ENCODE results near the gene METTL23.

METTL23 gene, protein sequence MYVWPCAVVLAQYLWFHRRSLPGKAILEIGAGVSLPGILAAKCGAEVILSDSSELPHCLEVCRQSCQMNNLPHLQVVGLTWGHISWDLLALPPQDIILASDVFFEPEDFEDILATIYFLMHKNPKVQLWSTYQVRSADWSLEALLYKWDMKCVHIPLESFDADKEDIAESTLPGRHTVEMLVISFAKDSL

DNA sequence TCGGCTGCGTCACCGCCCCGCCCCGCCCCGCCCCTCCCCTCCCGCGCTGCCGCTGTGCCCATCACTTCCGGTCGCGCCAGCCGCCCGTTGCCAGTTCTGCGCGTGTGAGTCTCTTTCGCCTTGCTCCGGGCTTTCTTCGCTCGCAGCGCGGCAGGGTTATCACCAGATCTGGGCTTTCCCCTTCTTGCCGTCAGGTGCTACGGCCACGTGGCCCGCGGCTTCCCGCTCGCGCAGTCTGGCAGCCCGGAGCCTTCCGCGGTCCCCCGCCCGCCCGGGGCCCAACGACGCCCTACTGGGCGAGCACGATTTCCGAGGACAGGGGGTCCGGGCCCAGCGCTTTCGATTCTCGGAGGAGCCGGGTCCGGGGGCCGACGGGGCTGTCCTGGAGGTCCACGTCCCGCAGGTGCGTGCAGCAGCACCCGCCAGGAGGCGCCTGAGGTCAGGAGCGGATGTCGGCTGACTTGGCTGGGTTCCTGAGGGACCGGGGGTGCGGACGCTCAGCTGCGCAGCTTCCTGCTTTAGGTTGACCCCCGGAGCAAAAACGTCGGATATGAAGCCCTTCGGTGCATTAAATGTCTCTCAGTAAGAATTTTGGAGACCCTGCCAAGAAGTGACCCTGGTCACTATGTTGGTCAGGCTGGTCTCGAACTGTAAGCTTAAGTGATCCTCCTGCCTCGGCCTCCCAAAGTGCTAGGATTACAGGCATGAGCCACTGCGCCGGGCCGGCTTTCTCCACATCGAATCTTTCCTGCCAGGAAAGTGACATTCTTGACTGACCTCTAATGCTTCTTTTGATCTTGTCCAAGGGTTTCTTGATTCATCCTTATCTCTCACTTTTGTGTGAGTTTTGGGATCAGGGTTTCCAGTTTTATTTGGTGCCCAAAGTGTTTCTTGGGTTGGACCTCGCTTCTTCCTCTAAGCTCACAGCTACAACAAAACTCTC lies at the start of gene METTL23:
METTL23 (plus strand) TSS at position 64 of the 943 bp plus-strand sequence. CDS start 2,872 bp downstream, outside the sequence.
- peak; percentile 77 for DNase-seq (ENCODE audit: low spot score)

DNA sequence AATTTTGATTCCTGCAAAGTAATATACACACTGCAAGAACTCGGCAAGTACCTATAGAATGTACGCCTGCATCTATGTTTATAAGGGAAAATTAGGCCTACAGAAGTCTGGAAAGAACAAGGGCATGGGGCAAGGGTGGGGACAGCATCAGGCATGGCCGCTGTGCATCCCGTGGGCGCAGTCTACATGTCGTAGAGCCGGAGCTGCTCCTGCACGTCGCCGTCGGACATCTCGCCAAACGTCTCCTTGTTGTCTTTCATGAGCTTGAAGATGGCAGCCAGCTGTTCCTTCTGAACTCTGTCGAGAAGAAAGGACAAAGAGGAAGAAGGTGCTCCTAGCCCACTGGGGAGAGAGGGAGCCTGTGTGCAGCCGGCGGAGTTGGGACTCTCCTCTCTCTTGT lies 49.2 kb upstream of the METTL23 start:
- no peak for DNase-seq (ENCODE audit: low spot score)

DNA sequence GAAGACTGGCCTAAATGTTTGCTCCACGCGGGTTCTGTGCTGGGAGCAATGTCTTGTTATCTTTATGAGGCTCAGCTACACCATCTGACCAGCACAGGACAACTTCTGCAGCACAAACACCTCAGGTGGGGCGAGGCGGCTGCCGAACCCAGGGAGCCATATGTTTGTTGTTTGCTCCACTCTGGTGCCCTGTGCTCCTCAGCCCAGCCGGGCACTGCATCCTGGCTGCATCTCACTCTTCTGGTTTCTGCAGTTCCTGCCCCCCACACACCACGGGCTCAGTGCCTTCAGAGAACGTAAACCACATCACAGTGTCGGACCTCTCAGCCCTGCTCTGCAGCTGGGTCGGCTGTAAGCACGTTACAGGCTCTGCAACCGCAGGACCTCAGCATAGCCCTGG lies 48.3 kb upstream of the METTL23 start:
- no peak for DNase-seq (ENCODE audit: low spot score)

DNA sequence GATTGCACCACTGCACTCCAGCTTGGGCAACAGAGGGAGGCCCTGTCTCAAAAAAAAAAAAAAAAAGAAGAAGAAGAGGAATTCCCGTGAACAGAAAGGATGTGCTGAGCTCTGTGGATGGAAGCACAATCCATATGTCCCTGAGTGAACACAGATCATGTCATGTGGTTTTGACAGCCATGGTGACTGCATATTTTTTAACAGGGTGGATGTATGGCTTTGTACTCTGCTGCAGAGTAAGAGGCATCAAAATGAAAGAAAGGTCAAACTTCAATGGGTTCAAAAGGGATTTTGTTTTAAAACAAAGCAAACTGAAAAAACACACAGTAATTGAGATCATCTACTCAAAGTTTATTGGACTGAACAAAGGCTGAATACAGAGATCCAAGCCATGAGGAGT lies 47.4 kb upstream of the METTL23 start:
- DNase-seq (ENCODE audit: low spot score), result no peak

DNA sequence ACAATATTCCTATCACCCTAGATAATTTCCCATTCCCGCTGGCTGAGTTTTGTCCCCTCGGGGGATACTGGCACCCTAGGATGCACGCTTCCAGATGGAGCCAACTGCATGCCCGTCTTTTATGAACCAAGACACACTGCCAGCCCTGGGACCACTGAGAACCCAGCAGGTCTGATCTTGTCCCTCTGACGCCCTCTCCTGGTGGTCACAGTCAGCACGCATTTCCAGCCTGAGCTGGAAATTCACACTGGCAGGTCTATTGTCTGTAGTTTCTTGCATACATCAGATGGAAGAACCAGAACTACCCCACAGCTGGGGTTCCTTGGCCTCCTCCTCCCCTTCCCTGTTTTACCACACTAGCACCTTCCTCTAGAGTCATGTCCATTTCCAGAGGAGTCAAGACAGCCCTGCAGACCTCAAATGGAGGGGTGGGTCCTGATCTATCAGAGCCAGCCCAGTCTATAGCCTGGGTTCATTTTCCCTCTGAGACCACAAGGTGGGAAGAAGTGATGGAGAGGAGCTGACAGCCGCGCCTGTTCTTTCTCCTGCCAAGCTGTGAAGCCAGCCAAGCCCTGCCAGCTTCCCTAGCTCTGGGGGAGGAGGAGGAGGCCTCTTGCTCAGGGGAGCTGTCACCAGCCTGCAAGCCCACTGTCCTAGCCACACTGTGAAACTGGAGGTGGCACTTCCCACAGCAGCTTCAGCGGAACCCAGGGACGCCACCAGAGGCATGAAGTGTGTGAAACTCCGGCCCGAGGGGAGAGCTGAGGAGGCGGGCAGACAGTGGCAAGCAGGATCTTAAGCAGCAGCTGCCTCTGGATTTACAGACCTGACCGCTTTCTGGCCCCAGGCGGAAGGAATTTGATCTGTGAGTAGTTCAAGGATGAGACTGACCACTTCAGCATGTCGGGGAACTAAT lies 45.2 kb upstream of the METTL23 start:
- DNase-seq (ENCODE audit: low spot score), result peak; percentile 84

DNA sequence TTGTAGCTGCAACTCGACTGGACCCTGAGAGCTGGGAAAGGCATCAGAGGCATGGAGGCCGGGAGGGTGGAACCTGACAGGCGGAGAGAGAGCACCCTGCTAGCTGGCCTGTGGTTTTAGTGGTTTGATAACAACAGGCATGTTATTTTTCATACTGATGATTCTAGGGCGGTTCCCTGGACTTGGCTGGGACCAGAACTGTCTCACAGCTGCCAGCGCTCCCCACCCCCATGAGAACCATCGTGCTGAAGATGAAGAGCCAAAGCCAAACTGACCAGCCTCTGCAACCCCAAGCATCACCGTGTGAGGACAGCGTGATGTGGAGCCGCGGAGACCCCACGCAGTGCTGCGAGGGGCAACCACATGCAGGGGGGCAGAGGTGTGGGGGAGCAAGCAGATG lies 44.3 kb upstream of the METTL23 start:
- DNase-seq (ENCODE audit: low spot score), result no peak

DNA sequence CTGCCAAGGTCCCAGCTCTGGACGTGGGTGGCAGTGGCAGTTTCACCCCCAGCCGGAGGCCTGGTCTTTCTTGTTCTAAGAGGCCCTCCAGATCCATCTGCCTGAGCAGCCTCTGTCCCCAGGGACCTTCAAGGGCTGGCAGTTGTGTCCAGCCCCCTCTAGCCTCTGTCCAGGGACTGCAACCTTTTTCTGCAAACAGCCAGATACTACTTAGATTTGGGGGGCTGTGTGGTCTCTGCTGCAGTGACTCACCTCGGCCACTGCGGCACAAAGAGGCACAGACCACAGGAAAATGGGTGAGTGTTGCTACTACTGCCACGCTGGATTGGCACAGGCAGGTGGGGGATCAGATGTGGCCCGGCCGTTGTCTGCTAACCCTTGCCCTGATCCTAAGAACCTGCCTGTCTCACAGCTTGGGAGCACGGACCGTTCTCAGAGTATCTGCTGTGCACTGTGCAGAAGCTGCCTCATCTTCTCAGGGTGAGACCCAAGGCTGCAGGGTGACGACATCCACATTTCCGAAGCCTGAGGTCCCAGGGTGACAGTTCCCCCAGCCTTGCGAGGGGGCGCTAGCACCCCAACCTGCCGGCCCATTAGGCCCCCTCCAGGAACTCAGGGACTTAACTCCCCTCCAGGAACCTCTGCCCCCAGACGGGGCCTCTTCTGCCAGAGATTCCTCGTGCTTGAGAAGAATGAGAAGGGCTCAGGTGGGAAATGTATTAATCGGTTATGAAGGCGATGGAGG lies 43.5 kb upstream of the METTL23 start:
- peak; percentile 61 for DNase-seq (ENCODE audit: low spot score)

DNA sequence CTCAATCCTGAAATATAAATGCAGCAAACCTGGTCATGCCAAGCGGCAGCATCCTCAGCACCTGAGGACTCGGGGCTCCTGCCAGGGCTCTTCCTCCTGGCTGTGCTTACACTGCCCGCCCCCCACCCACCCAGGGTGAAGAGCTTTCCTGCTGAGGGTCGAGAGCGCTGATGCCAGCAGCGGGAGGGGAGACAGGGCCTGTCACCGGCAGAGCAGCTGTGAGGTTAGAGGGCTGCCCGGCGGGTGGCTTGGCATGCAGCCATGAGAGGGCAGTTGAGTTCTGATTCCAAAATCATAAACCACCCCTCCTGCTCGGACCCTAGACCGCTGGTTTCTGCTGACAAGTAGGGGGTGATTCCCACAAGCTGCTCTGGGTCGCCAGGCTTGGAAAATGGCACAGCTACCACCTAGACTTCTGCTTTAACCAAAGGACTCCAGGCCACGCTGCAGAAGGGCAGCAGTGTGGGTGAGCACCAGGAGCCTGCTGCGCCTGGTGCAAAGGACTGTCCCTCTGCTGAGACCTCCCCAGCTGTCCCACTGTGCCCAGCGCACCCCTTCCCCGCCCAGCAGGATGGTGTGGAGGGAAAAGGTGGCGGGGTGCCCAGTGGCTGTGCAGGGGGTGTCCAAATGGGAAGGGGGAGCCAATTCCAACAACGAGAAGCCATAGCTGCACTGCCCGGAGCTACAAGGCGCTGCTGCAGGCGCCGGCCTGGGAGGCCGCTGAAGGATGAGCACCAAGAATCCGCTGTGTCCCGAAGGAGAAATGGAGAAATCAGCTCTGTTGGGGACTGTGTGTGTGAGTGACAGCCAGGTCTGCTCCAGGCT lies 42.5 kb upstream of the METTL23 start:
- DNase-seq (ENCODE audit: low spot score), result no peak

DNA sequence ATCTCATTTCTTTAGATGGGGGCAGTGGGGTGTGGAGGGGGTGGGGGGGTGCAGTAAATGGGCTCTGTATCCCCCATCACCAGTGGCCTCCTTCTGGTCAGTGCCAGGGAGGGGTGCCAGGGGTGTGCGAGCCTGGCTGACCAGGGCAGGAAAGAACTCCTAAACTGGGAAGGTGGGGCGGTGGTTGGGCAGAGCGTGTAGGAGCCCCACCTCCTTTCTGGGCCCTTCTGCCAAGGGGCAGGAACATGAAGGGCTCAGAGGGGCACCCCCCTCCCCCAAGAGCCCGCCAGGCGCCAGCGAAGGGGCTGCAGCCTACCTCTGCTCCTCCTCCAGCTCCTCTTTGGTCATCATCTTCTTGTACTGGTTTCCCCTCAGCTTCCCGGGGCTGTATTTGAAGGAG lies 41.9 kb upstream of the METTL23 start:
- no peak for DNase-seq (ENCODE audit: low spot score)

DNA sequence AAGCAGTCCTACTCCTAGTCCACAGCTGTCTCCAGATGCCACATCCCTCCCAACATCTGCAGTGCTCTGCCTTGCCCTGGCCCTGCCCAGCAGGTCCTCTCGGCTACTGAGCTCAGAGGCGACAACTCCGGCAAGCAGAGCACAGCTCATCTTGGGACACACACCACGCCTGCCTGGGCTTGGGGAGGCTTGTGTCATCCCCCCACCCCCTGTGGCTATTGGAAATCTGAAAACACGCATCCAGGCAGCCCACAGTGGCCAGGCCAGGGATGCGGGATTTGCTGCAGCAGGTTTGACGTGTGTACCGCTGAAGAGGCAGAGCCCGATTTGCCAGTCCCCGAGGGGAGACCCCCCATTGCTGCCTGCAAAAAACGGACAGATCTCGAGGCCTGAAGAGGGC lies 41.3 kb upstream of the METTL23 start:
- no peak for DNase-seq (ENCODE audit: low spot score)

DNA sequence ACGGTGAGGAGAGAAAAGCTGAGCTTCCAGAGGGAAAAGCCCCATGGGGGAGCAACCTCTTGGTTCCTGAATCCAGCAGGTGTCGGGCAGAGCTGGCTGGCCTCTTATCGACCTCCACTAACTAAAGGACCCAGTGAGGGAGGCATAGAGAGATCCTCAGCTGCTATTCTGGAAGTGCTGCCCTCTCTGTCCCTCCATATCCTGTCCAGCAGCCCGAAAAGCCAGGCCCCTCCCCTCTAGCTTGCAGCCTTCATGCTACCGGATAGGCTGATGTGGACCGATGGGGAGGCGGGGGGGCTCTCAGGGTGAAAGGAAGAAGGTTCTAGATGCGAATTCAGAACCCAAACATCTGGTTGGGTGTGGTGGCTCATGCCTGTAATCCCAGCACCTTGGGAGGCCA lies 40.8 kb upstream of the METTL23 start:
- DNase-seq (ENCODE audit: low spot score), result no peak

DNA sequence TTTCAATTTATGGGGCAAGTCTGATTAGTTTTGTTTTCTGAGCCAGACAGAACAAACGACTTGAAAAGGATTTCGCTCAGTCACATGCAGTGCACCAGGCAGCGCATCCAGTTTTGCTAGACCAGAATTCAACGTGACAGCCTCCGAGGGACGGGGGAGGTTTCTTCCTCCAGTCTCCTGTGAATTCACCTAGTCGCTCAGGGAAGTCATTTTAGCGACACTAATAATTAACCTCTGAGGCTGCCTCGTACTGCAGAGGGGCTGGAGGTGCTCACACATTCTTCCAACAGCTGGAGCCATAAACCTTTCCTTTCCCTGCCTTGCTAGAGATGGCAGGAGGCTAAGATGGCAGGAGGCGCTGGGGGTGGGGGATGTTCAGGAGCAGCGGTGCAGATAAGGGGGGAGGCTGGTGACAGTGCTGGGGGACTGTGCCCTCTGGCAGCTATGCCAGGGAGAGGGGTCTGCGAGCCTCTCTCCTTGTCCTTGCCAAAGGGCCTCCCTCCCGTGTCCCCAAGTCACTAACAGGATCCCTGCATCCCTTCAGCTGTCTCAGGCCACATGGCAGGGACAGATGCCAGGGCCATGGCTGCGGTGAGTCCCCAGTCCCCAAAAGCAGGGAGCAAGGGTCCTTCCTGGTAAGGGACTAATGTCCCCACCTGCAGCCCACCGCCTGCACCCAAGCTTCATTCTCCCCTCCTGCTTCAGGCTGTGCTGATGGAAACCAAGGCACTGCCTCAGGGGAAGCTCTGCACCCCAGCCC lies 39.9 kb upstream of the METTL23 start:
- DNase-seq (ENCODE audit: low spot score), result no peak

DNA sequence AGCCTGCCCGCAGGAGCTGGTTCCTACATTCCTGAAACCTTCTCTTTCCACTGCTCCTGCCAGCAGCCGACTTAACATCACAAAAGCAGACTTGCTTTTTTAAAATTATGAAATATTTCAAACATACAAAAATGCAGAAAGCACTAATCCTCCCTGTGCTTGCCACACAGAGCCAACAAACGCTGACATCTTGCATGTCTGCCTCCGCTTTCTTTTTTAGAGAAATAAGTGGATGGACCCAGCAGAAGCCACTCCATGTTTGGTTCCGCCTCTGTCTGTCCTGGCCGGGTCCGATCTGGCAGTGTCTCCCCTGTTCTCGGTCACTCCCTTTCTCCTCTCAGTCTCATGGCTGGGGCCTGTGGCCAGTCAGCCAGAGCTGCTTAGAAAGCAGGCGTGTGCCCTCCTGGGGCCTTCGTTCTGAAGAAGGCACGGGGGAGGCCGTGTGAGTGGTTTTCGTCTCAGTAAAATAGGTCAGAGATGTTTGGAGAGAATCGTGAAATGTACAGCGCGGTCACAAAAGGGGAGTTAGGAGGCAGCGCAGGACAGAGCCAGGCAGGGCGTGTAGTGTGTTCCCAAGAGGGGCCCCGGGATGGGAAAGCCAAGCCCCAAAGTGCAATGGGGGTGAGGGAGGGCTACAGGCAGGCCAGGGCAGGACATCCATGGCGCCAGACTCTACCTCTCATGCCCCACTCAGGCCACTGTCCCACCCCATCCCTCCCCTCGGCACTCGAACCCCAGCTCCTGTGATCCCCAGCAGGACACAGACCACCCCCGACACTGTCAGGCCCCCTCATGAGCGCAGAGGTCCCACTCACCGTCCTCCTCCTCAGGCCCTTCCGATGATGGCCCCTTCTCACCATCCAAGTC lies 39.1 kb upstream of the METTL23 start:
- no peak for DNase-seq (ENCODE audit: low spot score)

DNA sequence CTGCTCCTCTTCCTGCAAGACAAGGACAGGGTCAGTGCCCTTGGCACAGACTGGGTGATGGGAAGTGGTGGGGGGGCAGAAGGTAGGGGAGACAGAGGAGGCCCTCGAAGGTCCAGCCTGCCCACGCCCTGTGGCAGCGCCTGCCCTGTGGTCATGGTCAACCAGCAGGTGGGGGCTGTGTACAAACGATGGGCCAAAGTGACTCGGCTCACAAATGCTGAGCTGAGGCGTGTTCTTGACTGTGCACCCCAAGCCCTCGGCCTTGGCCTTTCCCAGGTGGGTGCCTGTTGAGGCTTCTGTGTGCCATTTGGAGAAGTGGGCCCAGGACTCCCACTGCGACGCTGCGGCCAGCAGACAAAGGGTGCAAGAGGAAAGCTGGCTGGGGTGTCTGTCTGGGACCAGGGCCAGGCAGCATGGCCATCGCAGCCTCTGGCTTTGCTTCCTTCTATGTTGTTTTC lies 38.4 kb upstream of the METTL23 start:
- DNase-seq (ENCODE audit: low spot score), result no peak

DNA sequence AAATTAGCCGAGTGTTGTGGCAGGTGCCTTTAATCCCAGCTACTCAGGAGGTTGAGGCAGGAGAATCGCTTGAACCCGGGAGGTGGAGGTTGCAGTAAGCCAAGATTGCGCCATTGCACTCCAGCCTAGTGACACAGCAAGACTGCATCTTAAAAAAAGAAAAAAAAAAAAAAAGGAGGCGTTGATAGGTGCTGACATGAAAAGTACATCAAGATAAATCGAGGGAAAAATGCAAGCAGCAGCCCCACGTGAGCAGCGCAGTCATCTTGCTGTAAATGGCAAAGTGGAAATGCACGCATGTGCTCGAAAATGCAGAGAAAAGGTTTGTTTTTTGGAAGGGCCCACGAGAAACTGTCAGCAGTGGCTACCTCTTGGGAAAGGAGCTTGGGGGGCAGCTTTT lies 36.8 kb upstream of the METTL23 start:
- DNase-seq (ENCODE audit: low spot score), result no peak

DNA sequence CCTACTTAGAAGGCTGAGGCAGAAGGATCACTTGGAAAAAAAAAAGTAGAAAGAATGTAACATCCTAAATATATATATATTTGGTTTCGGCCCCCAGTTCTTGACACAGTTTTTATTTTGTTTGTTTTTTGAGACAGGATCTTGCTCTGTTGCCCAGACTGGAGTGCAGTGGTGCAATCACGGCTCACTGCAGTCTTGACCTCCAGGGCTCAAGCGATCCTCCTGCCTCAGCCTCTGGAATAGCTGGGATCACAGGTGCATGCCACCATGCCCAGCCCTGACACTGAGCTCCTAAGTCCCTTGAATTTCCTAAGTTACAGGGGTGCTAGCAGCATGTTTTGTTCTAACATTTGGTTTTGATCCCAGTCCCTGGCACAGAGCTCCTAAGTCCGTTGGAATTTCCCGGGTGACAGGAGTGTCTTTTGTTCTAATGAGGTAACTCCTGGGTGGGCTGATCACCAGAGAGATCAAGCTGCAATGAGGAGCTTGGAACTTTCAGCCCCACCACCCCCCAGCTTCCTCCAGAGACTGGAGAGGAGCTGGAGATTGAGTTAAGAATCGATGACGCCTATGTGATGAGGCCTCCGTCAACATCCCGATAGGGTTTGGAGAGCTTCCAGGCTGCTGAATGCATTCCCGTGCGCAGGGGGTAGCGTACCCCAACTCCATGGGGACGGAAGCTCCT lies 35.9 kb upstream of the METTL23 start:
- DNase-seq (ENCODE audit: low spot score), result no peak

DNA sequence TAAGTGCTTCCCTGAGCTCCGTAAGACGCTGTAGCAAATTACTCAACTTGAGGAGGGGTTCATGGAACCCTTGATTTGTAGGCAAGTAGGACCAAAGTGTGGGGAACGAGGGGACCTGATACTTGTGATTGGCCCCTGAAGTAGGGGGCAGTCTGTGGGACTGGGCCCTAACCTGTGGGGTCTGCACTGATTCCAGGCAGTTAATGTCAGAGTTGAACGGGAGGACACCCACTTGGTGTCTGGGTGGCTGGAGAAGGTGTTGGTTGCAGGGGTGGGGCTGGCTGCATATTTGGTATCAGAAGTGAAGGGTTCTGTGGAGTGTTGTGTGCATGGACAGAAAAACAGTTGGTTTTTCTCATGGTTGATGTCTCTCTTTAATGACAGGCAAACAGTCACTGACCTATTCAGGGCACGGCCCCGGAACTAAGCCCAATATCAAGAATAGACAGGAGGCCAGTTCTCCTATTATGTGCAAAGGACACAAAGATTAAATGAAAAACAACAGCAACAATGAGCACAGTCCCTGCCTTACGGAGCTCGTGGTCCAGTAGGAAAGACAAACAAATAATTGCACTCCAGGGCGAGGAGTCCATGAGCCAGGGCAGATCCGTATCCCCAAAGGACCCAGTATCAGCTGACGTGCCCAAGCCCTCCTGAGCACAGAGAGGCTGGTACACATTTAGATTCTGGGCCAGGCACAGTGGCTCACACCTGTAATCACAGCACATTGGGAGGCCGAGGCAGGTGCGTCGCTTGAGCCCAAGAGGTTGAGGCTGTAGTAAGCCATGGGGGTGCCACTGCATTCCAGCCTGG lies 35.1 kb upstream of the METTL23 start:
- DNase-seq (ENCODE audit: low spot score), result no peak
